ENCODE data around the gene KCNG1.
"Not testable (repeated sequence)": the region's sequence is repeated elsewhere in the genome, so short reads cannot be mapped to it uniquely, and the experiment has no call there.

KCNG1 gene

DNA sequence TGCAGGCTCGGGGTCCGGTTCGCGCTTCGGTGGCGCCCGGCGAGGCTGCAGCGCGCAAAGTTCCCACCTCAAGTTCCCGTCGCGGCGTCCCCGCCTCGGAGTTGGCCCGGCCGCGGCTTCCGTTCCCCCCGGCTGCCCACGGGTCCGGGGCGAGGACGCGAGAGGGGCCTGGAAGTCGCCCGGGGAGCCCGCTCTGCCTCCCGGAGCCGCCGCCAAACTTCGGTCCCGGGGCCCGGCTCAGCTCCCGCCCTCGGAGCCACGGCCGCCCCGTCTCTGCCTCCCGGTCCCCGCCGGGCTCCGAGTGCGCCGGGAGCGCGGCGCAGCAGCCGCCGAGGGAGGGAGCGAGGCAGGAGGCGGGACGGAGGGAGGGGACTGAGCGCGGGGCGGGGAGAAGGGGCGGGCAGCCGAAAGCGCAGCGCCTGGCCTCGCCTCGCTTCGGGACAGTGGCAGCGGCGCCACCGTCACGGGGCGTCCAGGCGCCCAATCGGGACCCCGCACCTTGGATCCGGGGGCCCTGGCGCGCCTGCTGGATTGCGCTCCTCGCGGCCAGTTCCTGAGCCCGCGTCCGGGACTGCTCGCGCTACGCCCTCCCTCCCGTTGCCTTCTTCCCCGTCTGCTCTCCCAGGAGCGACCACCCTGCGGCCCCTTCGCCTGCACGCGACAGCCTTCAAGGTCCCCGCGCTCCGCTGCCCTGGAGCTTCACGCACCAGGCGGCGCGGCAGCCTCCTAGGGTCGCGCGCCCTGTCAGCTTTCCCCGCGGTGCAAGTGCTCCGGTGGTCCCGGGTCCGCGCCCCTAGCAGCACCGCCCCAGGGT lies at the start of gene KCNG1:
Gene KCNG1, minus strand, starts transcription at position 305 of the 814 bp plus-strand sequence. CDS start 12,769 bp downstream, outside the sequence.
- FAIRE-seq, result no peak

DNA sequence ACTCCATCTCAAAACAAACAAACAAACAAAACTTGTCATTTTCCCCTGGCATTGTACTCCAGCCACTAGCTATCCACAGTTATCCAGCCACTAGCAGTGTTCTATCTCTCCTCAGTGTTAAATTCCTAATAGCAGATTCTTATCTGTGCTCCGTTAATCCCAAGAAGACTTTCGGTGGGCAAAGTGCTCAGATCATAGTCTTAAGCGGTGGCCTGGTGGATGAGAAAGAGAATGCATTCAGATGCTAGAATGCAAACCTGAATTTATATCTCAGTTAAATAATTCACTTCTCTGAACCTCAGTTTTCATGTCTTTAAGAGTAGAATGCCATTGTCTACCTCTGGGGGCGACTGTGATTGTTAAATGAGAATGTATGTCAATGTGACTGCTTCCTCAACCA lies 47.7 kb upstream of the KCNG1 start:
- no peak for FAIRE-seq

DNA sequence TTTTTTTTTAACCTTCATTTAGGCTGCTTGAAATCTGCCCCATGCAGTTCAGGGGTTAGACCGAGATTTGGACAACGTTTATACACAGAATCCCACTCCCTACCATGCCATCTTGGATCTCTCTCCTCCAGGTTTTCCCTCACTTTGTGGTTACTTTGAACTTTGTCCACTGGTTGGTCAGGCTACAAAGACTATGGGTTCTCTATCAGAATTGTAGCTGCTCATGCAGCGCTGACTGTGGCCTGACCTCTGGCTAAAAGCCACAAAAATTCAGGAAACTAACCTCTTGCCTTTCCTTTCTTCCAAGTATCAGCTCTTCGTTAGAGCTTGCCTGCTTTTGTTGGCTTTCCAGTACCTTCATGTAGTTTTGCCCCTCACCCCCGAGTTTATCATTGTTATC lies 44.9 kb upstream of the KCNG1 start:
- no peak for FAIRE-seq

DNA sequence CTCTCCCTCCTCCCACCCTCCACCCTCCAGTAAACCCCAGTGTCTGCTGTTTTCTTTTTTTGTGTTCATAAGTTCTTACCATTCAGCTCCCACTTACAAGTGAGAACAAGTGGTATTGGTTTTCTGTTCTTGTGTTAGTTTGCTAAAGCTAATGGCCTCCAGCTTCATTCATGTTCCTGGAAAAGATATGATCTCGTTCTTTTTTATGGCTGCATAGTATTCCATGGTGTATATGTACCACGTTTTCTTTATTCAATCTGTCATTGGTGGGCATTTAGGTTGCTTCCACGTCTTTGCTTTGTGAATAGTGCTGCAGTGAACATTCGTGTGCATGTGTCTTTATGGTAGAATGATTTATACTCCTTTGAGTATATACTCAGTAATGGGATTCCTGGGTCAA lies 42.7 kb upstream of the KCNG1 start:
- FAIRE-seq, result no peak

GRCh38 chr20:51064137-51064536 lies 41.2 kb upstream of the KCNG1 start:
- no peak for FAIRE-seq

DNA sequence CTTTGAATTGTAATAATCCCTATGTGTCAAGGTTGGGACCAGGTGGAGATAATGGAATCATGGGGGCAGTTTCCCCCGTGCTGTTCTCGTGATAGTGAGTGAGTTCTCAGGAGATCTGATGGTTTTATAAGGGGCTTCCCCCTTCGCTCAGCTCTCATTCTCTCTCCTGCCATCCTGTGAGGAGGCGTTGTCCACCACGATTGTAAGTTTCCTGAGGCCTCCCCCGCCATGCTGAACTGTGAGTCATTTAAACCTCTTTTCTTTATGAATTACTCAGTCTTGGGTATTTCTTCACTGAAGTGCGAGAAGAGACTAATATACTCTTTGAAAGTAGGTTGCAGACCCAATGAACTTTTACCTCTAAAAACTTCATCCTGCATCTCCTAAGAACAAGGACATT lies 39.2 kb upstream of the KCNG1 start:
- no peak for FAIRE-seq

DNA sequence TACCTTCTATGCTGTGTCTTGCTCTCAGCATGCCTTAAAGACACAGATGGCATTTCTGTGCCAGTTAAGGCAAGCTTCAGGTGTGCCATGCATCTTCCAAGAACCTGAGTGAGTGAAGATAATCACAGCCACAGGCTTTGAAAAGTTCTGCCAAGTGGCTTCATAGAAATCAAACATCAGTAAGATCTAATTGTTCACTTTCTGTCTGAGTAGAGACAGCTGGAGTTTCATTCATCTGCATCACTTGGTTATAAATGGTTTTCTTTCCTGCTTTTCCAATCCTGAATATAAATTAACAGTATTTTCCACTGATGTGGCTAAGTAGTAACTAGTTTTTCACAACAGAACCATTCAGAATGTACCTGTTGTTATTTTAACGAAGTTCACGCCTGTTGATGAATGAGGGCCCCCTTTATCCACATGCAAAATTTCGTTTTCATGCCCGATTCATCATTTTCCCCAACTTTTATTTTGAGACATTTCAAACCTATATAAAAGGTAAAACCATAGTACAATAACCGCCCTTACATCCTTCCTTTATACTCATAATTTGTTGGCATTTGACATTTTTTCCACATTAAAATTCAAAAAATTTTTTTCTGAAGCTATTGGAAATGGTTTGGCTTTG lies 38.6 kb upstream of the KCNG1 start:
- no peak for FAIRE-seq

GRCh38 chr20:51060301-51060700 lies 37.4 kb upstream of the KCNG1 start:
- no peak for FAIRE-seq

DNA sequence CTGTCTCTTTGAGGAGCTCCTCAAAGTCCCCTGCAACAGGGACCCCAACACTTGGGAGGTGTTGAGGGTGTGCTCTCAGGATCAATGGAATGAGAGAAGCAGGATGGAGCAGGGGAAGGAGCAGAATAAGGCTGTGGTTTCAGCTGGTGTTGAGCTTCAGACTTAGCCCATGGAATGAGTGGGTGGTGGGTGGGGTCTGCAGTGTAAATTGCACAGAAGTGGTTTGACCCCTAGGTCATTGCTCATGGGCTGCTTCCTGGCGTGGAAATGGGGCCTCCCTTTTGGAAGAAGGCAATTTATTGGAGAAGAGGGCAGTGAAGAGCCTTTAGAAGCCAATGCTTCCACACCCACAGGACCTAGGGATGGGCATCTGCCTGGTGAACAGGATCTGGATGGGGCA lies 37.0 kb upstream of the KCNG1 start:
- no peak for FAIRE-seq

DNA sequence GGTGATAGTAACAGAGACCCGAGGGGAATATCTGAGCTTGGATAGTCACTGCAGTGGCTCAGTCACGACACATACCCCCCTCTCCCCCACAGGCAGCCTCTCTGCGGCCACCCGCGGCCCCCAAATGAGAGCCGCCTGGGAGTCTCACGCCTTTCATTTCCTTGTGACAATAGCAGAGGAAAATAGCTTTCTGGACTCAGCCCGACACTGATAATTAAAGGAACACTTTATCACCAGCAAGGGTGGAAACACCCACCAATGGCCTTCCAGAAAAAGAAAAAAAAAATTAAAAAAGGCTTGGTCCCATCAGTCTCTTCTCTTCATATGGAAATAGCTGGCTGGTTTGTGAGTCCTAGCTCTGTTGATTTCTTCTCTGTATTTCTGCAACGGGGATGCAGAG lies 35.1 kb upstream of the KCNG1 start:
- FAIRE-seq, result no peak

- no peak for FAIRE-seq
Measured at GRCh38 chr20:51054233-51054632, 31.3 kb upstream of the KCNG1 start.

DNA sequence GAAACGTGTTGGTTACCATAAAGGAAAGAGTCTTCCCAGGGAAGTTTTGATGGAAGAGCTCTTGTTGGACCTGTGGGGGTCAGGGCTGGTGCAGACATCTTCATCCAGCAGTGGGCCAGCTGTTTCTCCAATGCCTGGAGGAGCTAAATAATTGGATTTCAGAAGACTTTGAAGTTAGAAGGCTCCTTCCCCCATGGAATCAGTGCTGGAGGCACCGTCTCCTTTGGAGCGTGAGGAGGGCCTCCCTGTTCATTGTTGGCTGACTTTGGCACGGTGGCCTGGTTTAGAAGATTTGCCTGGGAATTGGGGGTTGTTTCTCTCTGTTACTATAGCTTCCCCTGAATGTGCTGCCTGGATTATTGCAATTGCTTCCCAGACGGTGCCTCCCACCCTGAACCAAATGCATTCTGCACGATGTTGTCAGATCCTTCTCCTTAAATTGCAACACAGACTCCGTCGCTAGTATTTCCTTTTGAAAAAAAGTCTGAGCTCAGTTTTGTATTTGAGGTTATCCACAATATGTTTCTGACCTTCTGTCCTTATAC lies 27.7 kb upstream of the KCNG1 start:
- FAIRE-seq, result no peak

- FAIRE-seq, result no peak
Measured at GRCh38 chr20:51046021-51046985, 23.4 kb upstream of the KCNG1 start.

DNA sequence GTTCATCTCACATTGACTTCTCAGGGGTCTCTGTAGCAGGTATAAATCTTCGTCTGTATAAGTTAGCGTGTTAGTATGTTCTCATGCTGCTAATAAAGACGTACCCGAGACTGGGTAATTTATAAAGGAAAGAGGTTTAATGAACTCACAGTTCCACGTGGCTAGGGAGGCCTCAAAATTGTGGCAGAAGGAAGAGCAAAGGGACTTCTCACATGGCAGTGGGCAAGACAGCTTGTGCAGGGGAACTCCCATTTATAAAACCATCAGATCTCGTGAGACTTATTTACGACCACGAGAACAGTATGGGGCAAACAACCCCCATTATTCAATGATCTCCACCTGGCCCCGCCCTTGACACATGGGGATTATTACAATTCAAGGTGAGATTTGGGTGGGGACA lies 22.6 kb upstream of the KCNG1 start:
- not testable (repeated sequence) for FAIRE-seq

DNA sequence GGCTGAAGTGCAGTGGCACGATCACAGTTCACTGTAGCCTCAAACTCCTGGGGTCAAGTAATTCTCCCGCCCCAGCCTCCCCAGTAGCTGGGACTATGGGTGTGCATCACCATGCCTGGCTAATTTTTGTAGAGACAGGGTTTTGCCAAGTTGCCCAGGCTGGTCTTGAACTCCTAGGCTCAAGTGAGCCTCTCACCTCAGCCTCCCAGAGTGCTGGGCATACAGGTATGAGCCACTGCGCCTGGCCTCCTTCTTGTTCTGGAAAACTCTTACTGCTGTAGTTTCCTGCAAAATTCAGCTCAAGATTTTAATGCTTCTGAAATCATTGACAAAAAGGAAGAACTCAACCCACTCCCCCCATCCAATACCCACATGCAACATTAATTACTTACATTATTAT lies 21.9 kb upstream of the KCNG1 start:
- no peak for FAIRE-seq

DNA sequence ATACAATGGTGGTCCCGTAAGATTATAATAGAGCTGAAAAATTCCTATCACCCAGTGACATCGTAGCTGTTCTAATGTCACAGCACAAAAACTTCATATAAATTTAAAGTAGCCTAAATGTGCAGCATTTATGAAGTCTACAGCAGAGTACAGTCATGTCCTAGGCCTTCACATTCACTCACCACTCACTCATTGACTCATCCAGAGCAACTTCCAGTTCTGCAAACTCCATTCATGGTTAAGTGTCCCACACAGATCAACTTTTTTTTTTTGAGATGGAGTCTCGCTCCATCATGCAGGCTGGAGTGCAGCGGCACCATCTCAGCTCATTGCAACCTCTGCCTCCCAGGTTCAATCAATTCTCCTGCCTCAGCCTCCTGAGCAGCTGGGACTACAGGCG lies 20.9 kb upstream of the KCNG1 start:
- no peak for FAIRE-seq

DNA sequence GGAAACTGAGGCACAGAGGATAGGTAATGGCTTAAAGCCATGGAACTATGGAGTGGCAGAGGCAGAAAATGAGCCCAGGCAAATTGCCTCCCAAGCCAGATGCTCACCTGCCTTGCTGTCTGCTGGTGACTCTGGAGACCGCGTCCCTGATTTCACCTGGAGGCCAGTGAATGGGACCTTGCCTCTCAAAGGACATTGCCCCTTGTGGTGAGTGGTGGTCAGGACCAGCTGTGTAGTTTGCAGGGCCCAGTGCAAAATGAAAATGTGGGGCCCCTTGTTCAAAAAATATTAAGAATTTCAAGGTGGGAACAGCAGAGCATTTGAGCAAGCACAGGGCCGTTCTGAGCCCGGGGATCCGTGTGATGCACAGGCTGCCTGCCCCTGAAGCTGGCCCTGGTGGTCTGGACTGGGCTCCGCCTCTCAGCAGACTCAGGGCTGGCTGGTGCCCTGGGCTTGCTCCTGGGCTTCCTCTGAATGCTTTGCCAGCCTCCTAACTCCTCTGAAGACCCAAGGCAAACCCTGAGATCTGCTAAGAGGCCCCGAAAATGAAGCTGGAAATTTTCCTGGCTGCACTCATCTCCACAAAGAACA lies 19.8 kb upstream of the KCNG1 start:
- no peak for FAIRE-seq

- FAIRE-seq, result no peak
Measured at GRCh38 chr20:51042064-51042463, 19.2 kb upstream of the KCNG1 start.

DNA sequence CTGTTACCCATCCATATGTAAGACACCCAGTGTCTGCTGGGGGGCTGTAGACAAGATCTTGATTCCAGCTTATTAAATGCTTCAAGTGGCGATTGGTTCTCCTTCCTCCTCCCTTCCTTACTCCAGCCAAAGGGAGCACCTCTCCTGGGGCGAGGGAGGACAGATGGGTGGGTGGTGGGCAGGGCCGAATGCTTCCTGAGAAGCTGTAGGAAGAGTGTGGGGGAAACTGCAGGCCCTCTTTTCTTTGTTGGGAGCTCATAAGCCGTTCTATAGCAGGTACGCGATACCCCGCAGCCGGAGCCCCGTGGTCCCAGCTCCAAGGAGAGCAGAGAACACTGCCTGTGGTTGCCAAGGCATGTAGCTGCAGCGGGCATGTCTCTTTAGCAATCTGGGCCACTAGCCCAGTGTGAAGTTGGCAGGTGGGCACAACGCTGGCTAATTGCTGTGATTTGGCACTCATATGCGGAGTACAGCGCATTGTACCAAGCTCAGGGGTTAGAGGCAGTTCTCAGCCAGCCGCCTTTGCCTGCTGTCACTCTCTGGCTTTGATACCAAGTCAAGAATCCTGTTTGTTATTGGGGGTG lies 14.7 kb upstream of the KCNG1 start:
- no peak for FAIRE-seq

DNA sequence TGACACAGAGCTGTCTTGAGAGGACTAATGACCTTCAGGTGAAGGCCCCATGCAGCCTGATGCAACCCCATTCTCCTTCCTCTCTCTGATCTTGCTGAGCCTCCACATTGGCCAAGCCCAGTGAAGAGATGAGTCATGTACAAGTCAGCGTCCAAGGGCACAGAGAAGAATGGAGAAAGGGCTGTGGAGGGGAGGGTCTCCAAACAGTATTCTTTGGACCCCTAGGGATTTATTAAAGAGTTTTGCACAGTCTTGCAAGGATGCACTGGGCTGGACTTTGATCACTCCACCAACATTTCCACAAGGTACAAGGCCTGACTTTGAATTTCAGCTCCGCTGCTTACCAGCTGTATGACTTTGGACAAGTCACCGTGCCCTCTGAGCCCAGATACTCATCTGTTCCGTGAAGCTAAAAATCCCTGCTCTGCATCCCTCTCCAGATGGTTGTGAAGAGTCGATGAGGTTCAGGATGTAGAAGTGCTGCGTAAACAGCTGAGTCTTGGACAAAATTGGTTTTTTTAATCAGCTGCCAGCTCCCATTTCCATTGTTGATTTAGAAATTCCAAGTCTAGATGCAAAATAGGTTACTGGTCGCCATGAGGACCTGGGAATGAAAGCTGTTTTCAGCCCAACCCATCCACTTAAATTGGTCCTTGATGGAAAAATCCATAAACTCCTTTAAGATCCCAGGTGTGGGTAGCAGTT lies 14.1 kb upstream of the KCNG1 start:
- no peak for FAIRE-seq

GRCh38 chr20:51036226-51036625 lies 13.3 kb upstream of the KCNG1 start:
- no peak for FAIRE-seq
